ENCODE results near the gene NCAM2. TPM values are rescaled to one million over a fixed set of nuclear protein-coding genes. Genes with fewer than 3 reads are reported as not detected.

The NCAM2 gene
- total and polyA plus RNA-seq, 2 experiments from 2014 or later: 0.36 to 0.83 TPM

GRCh38 chr21:21309510-21309909 is 311.3 kb downstream of the NCAM2 start:
- no peaks in the 10 kb centered on the region for H3F3A ChIP-seq (replicated peaks; ENCODE audit: low read depth)
- H3K36me3 Mint-ChIP-seq (ENCODE audit: low read depth): no peaks in the 10 kb centered on the region
- H3K4me1 Mint-ChIP-seq: no peaks in the 10 kb centered on the region
- ATAC-seq (no peak), DNase-seq (ENCODE audit: low spot score) (no peak)
- no peak overlapping the region for H2AFZ ChIP-seq
- no peaks in the 10 kb centered on the region for H3K36me3 ChIP-seq (ENCODE audit: insufficient read depth)
- TF ChIP-seq CREB1 (CRISPR knock-in tag; IDR thresholded peaks at IDR 0.05; ENCODE audit: low read depth) (no peak), POLR2AphosphoS5 (IDR thresholded peaks at IDR 0.05; ENCODE audit: low read depth) (no peak), ZNF462 (CRISPR knock-in tag; IDR thresholded peaks at IDR 0.05) (no peak)
- no peaks in the 10 kb centered on the region for H3K79me2 ChIP-seq (replicated peaks; ENCODE audit: insufficient read depth)
- H3K9me2 ChIP-seq (ENCODE audit: insufficient read depth): no peaks in the 10 kb centered on the region
- no peak overlapping the region for H3K4me3 Mint-ChIP-seq
- H3K27ac ChIP-seq (ENCODE audit: low read depth): no peak overlapping the region
- no peaks in the 10 kb centered on the region for H3K9me3 Mint-ChIP-seq
- H3K27me3 Mint-ChIP-seq (ENCODE audit: insufficient read depth, low read depth, poor library complexity): no peaks in the 10 kb centered on the region
- H3K4me2 ChIP-seq: no peak overlapping the region
- no peaks in the 10 kb centered on the region for H3K27me3 ChIP-seq (ENCODE audit: insufficient read depth)
- no peaks in the 10 kb centered on the region for H4K20me1 ChIP-seq (replicated peaks; ENCODE audit: insufficient read depth)
- H3K27ac Mint-ChIP-seq: no peak overlapping the region
- H3K4me3 ChIP-seq: no peak overlapping the region
- no peaks in the 10 kb centered on the region for H3K4me1 ChIP-seq (ENCODE audit: insufficient read depth)

GRCh38 chr21:21324297-21324696 is 326.1 kb downstream of the NCAM2 start:
- Mint-ChIP-seq H3K4me3 (no peak overlapping the region), H3K4me1 (no peaks in the 10 kb centered on the region), H3K27ac (no peak overlapping the region), H3K36me3 (ENCODE audit: low read depth) (no peaks in the 10 kb centered on the region), H3K27me3 (ENCODE audit: insufficient read depth, low read depth, poor library complexity) (no peaks in the 10 kb centered on the region), H3K9me3 (no peaks in the 10 kb centered on the region)
- no peaks in the 10 kb centered on the region for H3K4me1 ChIP-seq (ENCODE audit: insufficient read depth)
- no peaks in the 10 kb centered on the region for H3K36me3 ChIP-seq (ENCODE audit: insufficient read depth)
- DNase-seq (ENCODE audit: low spot score) (peak; percentile 60), ATAC-seq (peak; percentile 87)
- H3F3A ChIP-seq (replicated peaks; ENCODE audit: low read depth): no peaks in the 10 kb centered on the region
- H3K9me2 ChIP-seq (ENCODE audit: insufficient read depth): no peaks in the 10 kb centered on the region
- peak; percentile 45 to 62 for TF ChIP-seq CTCF (conservative IDR thresholded peaks at IDR 0.05; ENCODE audit: low read depth in 2 of 2)
- TF ChIP-seq ETS1 (IDR thresholded peaks at IDR 0.05): no peak
- TF ChIP-seq POLR2AphosphoS5 (IDR thresholded peaks at IDR 0.05; ENCODE audit: low read depth): no peak
- H3K4me2 ChIP-seq: no peak overlapping the region
- no peaks in the 10 kb centered on the region for H4K20me1 ChIP-seq (replicated peaks; ENCODE audit: insufficient read depth)
- H3K4me3 ChIP-seq: no peak overlapping the region
- no peak overlapping the region for H2AFZ ChIP-seq
- H3K27me3 ChIP-seq (ENCODE audit: insufficient read depth): no peaks in the 10 kb centered on the region
- H3K79me2 ChIP-seq (replicated peaks; ENCODE audit: insufficient read depth): no peaks in the 10 kb centered on the region
- no peak overlapping the region for H3K27ac ChIP-seq (ENCODE audit: low read depth)

Measured in GM23338 (cell line).